D721Med (cell line): ENCODE results near the gene SOS1.

Experiments
- DNase-seq: peaks from one replicate; pipeline ENCODE4 v3.0.0; 2011; ENCODE audit warnings: low spot score; ENCODE audit not compliant: insufficient read length
- FAIRE-seq: peaks from 2 replicates; lab custom pipeline; 2011; peaks lifted over from hg19 to GRCh38; lab: Jason Lieb, UNC
- TF ChIP-seq, protein P1 (sequence below): IDR thresholded peaks from 2 replicates; pipeline ENCODE4 v1.5.1; 2012; ENCODE audit warnings: mild to moderate bottlenecking, control low read depth; ENCODE audit not compliant: insufficient read depth; ENCODE audit errors: missing control alignments

Gene SOS1

GRCh38 chr2:39099310-39099869, 21.5 kb downstream of the SOS1 start:
- DNase-seq (no peak), FAIRE-seq (no peak)
- TF ChIP-seq, protein P1, sequence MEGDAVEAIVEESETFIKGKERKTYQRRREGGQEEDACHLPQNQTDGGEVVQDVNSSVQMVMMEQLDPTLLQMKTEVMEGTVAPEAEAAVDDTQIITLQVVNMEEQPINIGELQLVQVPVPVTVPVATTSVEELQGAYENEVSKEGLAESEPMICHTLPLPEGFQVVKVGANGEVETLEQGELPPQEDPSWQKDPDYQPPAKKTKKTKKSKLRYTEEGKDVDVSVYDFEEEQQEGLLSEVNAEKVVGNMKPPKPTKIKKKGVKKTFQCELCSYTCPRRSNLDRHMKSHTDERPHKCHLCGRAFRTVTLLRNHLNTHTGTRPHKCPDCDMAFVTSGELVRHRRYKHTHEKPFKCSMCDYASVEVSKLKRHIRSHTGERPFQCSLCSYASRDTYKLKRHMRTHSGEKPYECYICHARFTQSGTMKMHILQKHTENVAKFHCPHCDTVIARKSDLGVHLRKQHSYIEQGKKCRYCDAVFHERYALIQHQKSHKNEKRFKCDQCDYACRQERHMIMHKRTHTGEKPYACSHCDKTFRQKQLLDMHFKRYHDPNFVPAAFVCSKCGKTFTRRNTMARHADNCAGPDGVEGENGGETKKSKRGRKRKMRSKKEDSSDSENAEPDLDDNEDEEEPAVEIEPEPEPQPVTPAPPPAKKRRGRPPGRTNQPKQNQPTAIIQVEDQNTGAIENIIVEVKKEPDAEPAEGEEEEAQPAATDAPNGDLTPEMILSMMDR = no peak

- no peak for FAIRE-seq
- DNase-seq = no peak
- TF ChIP-seq, protein P1 = no peak
These were observed 25.2 kb downstream of the SOS1 start for GRCh38 chr2:39095624-39096023.

DNA sequence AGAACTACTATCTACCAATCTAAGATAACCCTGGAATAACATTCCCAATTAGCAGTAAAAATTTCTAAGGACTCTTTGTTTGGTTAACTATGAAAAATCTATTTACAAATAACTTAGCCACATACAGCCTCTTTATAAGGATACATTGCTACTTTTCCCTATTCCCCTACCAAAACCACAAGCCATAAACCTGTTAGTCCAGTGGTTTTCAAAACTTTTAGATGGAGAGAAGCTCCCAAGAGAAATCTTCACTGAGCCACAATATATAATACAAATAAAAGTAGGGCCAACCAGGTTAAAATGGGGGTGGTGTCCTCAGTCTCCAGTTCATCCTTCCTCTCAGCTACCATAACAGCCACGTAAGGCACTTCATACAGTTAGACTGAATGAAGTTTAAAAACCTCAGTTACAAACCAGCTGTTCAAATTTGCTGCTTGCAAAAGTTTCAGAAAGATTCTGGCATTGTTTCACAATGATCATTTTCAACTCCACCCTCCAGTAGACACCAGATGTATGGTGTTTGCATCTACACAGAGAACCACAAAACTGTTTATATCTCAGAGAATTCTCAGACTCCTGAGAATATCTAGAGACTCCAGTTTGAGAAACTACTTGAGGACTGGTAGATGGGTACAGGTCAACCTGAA, 26.0 kb downstream of the SOS1 start:
- DNase-seq (no peak), FAIRE-seq (no peak)
- TF ChIP-seq, protein P1 = no peak

DNA sequence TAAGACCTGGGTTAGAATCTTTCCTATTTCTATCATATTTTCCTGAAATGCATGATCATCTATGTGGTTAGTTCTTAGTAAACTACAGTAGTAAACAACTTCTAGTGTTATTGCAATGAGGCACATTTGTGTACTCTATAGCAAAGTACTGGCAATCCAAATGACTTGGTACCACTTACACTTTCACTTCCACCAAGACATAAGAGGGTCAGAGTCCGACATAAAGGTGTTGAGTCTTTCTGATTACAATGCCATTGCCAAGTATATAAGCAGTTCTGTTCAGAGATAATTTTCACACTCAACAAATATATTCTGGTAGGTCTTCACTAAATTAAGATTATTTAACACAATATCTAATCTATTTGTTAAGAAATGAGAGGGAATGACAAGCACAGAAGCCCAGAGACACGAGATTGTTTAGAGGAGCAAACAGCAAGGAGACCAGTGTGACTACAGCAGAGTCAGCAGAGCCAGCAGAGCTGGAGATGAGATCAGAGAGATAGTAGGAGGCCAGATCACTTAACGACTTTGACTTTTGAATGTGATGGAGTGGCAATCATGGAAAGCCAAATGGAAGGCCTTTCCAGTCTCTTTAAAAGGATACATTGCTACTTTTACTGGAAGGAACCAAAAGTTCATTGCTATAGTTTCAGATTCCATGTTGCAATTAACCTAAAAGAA, 27.5 kb downstream of the SOS1 start:
- no peak for FAIRE-seq
- TF ChIP-seq, protein P1 = no peak
- no peak for DNase-seq

GRCh38 chr2:39091543-39091942, 29.3 kb downstream of the SOS1 start:
- TF ChIP-seq, protein P1 = no peak
- FAIRE-seq (no peak), DNase-seq (no peak)

DNA sequence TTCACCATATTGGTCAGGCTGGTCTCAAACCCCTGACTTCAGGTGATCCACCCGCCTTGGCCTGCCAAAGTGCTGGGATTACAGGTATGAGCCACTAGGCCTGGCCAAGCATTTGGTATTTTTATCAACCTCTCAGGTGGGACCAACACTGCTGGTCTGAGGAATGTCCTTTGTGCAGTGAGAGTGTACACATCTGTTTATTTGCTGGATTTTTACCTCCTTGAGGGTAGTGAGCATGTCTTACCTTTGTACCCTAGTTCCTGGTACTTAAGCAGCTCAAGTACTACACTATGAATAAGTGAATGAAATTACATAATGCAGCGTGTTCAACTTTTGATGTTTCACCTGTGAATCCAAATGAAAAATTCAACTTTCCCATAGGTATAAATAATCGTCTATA, 29.8 kb downstream of the SOS1 start:
- DNase-seq = no peak
- TF ChIP-seq, protein P1 = no peak
- FAIRE-seq = no peak

GRCh38 chr2:39080152-39080551, 40.7 kb downstream of the SOS1 start:
- FAIRE-seq (no peak), DNase-seq (no peak)
- TF ChIP-seq, protein P1 = no peak
